GM19238 (cell line): ENCODE data around the gene SHISAL2A.

Experiments used
- DNase-seq: peaks from one replicate; pipeline ENCODE4 v3.0.0; 2011; ENCODE audit warnings: low spot score; ENCODE audit not compliant: insufficient read length

SHISAL2A gene

GRCh38 chr1:52659851-52660596 lies 27.1 kb downstream of the SHISAL2A start:
- no peak for DNase-seq

GRCh38 chr1:52660807-52661206 lies 27.8 kb downstream of the SHISAL2A start:
- no peak for DNase-seq

- DNase-seq, result no peak
Observed at GRCh38 chr1:52662645-52663313, 29.8 kb downstream of the SHISAL2A start.

GRCh38 chr1:52663716-52664115 lies 30.7 kb downstream of the SHISAL2A start:
- no peak for DNase-seq

- DNase-seq, result no peak
Observed at GRCh38 chr1:52665006-52665941, 32.3 kb downstream of the SHISAL2A start.

- no peak for DNase-seq
Observed at GRCh38 chr1:52667290-52667689, 34.3 kb downstream of the SHISAL2A start.

- DNase-seq, result no peak
Observed at GRCh38 chr1:52667984-52668383, 35.0 kb downstream of the SHISAL2A start.

GRCh38 chr1:52668711-52669110 lies 35.7 kb downstream of the SHISAL2A start:
- no peak for DNase-seq

GRCh38 chr1:52669696-52670095 lies 36.7 kb downstream of the SHISAL2A start:
- DNase-seq, result no peak

GRCh38 chr1:52670604-52671003 lies 37.6 kb downstream of the SHISAL2A start:
- no peak for DNase-seq

GRCh38 chr1:52672946-52673345 lies 40.0 kb downstream of the SHISAL2A start:
- DNase-seq, result no peak

- no peak for DNase-seq
Observed at GRCh38 chr1:52673513-52673912, 40.5 kb downstream of the SHISAL2A start.

- no peak for DNase-seq
Observed at GRCh38 chr1:52674497-52675384, 41.8 kb downstream of the SHISAL2A start.

- no peak for DNase-seq
Observed at GRCh38 chr1:52676249-52676903, 43.4 kb downstream of the SHISAL2A start.

- DNase-seq, result no peak
Observed at GRCh38 chr1:52677076-52677806, 44.3 kb downstream of the SHISAL2A start.

GRCh38 chr1:52679048-52679447 lies 46.1 kb downstream of the SHISAL2A start:
- DNase-seq, result no peak

- no peak for DNase-seq
Observed at GRCh38 chr1:52679498-52679897, 46.5 kb downstream of the SHISAL2A start.

- DNase-seq, result no peak
Observed at GRCh38 chr1:52680353-52680752, 47.4 kb downstream of the SHISAL2A start.

- DNase-seq, result no peak
Observed at GRCh38 chr1:52681136-52681535, 48.2 kb downstream of the SHISAL2A start.
